GM23248 (cell line): ENCODE measurements around the gene FARS2. TPM values are rescaled to one million over a fixed set of nuclear protein-coding genes. Genes with fewer than 3 reads are reported as not detected.

Experiments
- DNase-seq: peaks from one replicate; pipeline ENCODE4 v3.0.0-alpha.2; 2015
- H2AFZ ChIP-seq: fragments of 200-600 bp; sonication (generic); 2 replicates; pipeline ENCODE4 v1.6.1; 2016; ENCODE audit warnings: antibody characterized with exemption
- H3F3A ChIP-seq: fragments of 200-600 bp; sonication (generic); 2 replicates; pipeline ENCODE4 v1.6.1; 2016; ENCODE audit warnings: mild to moderate bottlenecking, antibody characterized with exemption, mixed run types; ENCODE audit not compliant: insufficient read depth
- H3K27ac ChIP-seq: fragments of 200-600 bp; sonication (generic); 2 replicates; pipeline ENCODE4 v1.5.1; 2016; ENCODE audit warnings: mild to moderate bottlenecking
- H3K27me3 ChIP-seq: fragments of 200-600 bp; sonication (generic); replicated peaks from 2 replicates; pipeline ENCODE4 v1.6.1; 2016; ENCODE audit warnings: mild to moderate bottlenecking; ENCODE audit not compliant: insufficient read depth
- H3K36me3 ChIP-seq: fragments of 200-600 bp; sonication (generic); 2 replicates; pipeline ENCODE4 v1.6.1; 2016; ENCODE audit warnings: low read depth, mild to moderate bottlenecking
- H3K4me1 ChIP-seq: fragments of 200-600 bp; sonication (generic); 2 replicates; pipeline ENCODE4 v1.6.1; 2016; ENCODE audit warnings: mild to moderate bottlenecking; ENCODE audit not compliant: insufficient read depth
- H3K4me2 ChIP-seq: fragments of 200-600 bp; sonication (generic); one replicate; pipeline ENCODE4 v1.6.1; 2016; ENCODE audit warnings: mild to moderate bottlenecking; ENCODE audit not compliant: unreplicated experiment
- H3K4me3 ChIP-seq: fragments of 200-600 bp; sonication (generic); 2 replicates; pipeline ENCODE4 v1.5.1; 2016; ENCODE audit warnings: mild to moderate bottlenecking
- H3K79me2 ChIP-seq: fragments of 200-600 bp; sonication (generic); 2 replicates; pipeline ENCODE4 v1.6.1; 2016; ENCODE audit warnings: mild to moderate bottlenecking; ENCODE audit not compliant: insufficient read depth
- H3K9ac ChIP-seq: fragments of 200-600 bp; sonication (generic); 2 replicates; pipeline ENCODE4 v1.6.1; 2016; ENCODE audit warnings: mild to moderate bottlenecking
- H3K9me2 ChIP-seq: fragments of 200-600 bp; sonication (generic); 2 replicates; pipeline ENCODE4 v1.6.1; 2016; ENCODE audit warnings: mixed run types, mild to moderate bottlenecking, moderate library complexity; ENCODE audit not compliant: insufficient read depth
- H3K9me3 ChIP-seq: fragments of 200-600 bp; sonication (generic); one replicate; pipeline ENCODE4 v1.6.1; 2017; ENCODE audit warnings: low read depth
- H4K20me1 ChIP-seq: fragments of 200-600 bp; sonication (generic); 2 replicates; pipeline ENCODE4 v1.6.0; 2016; ENCODE audit not compliant: insufficient read depth
- EZH2 ChIP-seq: fragments of 200-600 bp; sonication (generic); IDR thresholded peaks from 2 replicates; pipeline ENCODE4 v1.6.1; 2018; ENCODE audit warnings: antibody characterized with exemption, mild to moderate bottlenecking; ENCODE audit not compliant: insufficient read depth, poor library complexity, severe bottlenecking
- EZH2phosphoT487 ChIP-seq: fragments of 200-600 bp; sonication (generic); IDR thresholded peaks from 2 replicates; pipeline ENCODE4 v1.6.1; 2018; ENCODE audit warnings: antibody characterized with exemption, moderate library complexity, mild to moderate bottlenecking, low read depth; ENCODE audit not compliant: insufficient read depth
- WGBS, 2 experiments: methylation state at CpG; one replicate each; pipeline ENCODE4 v1.1.6; 2015 to 2017; ENCODE audit warnings: low lambda C conversion rate in 2 of 2, low coverage in 1 of 2; ENCODE audit errors: missing lambda C conversion rate in 2 of 2; 5-methylcytosine and 5-hydroxymethylcytosine counted together
- in situ Hi-C: fragments of 300-500 bp; cut with MboI; formaldehyde crosslinking; loops from 2 replicates; pipeline ENCODE4 v1.15.0; 2020
- polyA plus RNA-seq: library from polyadenylated mRNA; unstranded; fragments of >200 nt; fragmentation: Nextera tagmentation; extraction: Ambion mirVana; gene quantifications from 2 replicates; pipeline ENCODE4 v1.2.1, GENCODE V29; 2016
- total RNA-seq: library from RNA; depleted of rRNA; stranded (reverse); fragments of >200 nt; shearing (Covaris generic); gene quantifications from 2 replicates; pipeline ENCODE4 v1.2.3, GENCODE V29; 2014

The FARS2 gene
- total and polyA plus RNA-seq, 2 experiments from 2014 or later: 15.1 to 16.5 TPM

DNA sequence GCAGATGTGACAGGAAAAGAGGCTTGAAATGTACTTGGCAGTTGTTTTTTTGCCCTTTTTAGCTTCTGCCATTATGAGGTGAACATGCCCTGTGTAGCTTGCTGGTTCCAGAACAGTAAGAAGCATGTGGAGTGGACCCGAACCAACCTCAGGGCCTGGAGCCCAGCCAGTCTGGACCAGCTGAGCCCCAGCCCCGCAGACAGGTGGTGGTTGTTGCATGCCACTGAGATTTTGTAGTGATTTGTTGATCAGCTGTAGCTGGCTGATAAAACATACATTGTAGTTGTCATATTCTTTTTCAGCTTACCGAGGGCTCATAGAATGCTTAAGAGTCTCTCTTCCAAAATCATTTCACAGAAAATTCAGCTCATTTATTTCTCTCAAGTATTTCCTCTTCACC, 182.2 kb downstream of the FARS2 start:
- Histone ChIP-seq H3F3A (no peaks in the 10 kb centered on the region), H4K20me1 (no peaks in the 10 kb centered on the region), H3K4me2 (no peak overlapping the region), H3K4me3 (no peak overlapping the region), H3K9me3 (no peaks in the 10 kb centered on the region), H3K9ac (no peak overlapping the region), H3K27me3 (no peaks in the 10 kb centered on the region), H3K4me1 (peaks cover 10% of the 10 kb centered on the region), H2AFZ (no peak overlapping the region), H3K79me2 (no peaks in the 10 kb centered on the region), H3K27ac (no peak overlapping the region), H3K36me3 (no peaks in the 10 kb centered on the region), H3K9me2 (no peaks in the 10 kb centered on the region)
- in situ Hi-C loops: no loop called here
- 55 to 59% methylated on average over 3 of the region's 3 CpGs for WGBS, 2 experiments
- no peak for TF ChIP-seq EZH2phosphoT487
- TF ChIP-seq EZH2: no peak
- DNase-seq: no peak

DNA sequence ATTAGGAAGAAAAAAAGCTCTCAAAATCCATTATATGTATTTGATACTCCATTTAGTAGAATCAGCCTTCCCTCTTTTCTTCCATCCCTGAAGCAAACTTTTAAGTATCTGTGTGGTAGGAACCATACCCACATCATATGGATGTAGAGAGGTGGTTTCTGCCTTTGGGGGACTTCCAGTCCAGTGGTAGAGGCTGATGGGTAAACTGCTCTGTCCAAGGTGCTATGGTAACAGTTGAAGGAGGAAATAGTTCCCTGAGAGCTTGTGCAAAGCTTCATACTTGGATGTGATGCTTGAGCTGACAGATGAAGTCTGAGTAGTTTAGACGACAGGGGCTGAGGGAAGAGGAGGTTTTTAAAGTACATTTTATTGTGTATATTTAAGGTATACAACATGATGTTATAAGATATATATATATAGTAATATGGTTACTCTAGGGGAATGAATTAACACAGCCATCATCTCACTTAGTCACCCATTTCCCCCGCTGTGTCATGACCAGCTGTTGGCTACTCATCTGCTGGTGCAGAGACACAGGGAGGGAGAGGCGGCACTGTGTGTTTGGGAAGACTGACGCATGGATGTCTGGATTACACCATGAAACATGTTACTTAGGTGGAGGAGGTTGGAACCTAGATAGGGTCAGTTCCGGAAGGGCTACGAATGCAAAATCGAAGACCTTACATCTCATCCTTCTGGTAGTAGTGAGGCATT, 185.2 kb downstream of the FARS2 start:
- Histone ChIP-seq H3K9ac (no peak overlapping the region), H3F3A (no peaks in the 10 kb centered on the region), H3K4me3 (no peak overlapping the region), H2AFZ (no peak overlapping the region), H3K27ac (no peak overlapping the region), H3K4me2 (no peak overlapping the region), H3K9me3 (no peaks in the 10 kb centered on the region), H3K79me2 (no peaks in the 10 kb centered on the region), H3K27me3 (no peaks in the 10 kb centered on the region), H3K9me2 (no peaks in the 10 kb centered on the region), H3K4me1 (peaks cover 10% of the 10 kb centered on the region), H3K36me3 (no peaks in the 10 kb centered on the region), H4K20me1 (no peaks in the 10 kb centered on the region)
- TF ChIP-seq EZH2: no peak
- TF ChIP-seq EZH2phosphoT487: no peak
- in situ Hi-C loops: no loop called here
- 92 to 97% methylated on average over 7 of the region's 7 CpGs for WGBS, 2 experiments
- peak; percentile 40 for DNase-seq

DNA sequence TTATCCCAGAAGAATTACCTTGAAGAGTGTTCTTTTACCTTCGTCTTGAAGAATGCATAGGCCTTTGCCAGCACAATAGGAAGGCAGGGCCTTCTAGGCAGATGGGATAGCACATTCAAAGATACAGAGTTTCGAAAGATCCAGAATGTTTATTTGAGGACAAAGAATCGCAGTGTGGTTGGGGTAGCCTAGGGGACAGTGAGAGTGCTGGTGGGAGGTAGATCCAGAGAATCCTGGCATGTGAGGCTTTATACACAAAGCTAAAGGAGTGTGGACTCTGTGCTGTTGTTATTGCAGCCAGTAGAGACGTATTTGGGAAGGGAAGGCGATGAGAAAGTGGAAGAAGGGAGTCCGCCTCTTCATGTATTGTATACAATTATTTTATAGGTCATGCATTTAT, 186.6 kb downstream of the FARS2 start:
- in situ Hi-C loops: no loop called here
- Histone ChIP-seq H3K36me3 (no peaks in the 10 kb centered on the region), H3K79me2 (no peaks in the 10 kb centered on the region), H3K4me1 (peaks cover 1% of the 10 kb centered on the region; the same call in 1 of the 2 replicates), H3K9ac (no peak overlapping the region), H3K4me3 (no peak overlapping the region), H2AFZ (no peak overlapping the region), H3K9me2 (no peaks in the 10 kb centered on the region), H3K9me3 (no peaks in the 10 kb centered on the region), H3K27me3 (no peaks in the 10 kb centered on the region), H3K4me2 (no peak overlapping the region), H4K20me1 (no peaks in the 10 kb centered on the region), H3F3A (no peaks in the 10 kb centered on the region), H3K27ac (no peak overlapping the region)
- 97% methylated on average over 6 of the region's 6 CpGs for WGBS, 2 experiments
- no peak for DNase-seq
- TF ChIP-seq EZH2phosphoT487: no peak

DNA sequence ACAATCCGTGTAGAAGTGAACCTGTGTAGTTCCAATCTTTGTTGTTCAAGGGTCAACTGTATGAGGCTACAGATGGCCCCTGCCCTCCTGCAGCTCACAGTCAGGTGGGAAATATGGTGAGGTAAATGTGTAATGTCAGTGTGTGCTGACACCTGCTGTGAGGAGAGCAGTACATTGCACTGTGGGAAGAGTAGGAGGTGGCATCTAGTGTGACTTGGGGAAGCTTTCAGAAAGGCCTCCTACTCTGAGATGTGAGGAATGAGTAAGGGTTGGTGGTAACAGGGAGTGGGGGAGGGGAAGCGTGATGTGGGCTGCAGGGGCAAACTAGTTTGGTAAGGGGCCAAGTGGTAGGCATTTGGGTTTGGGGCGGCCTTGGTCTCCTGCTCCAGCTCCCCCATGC, 188.8 kb downstream of the FARS2 start:
- no peaks in the 10 kb centered on the region for H3K4me1 ChIP-seq
- in situ Hi-C loops: loop anchor here (25.0 kb wide), 1 partner anchor 1087 kb away; no protein-coding TSS in a partner anchor

More for the DNA sequence above, 188.8 kb downstream of the FARS2 start:
- no peak overlapping the region for H3K4me3 ChIP-seq
- H4K20me1 ChIP-seq: no peaks in the 10 kb centered on the region
- TF ChIP-seq EZH2 (no peak), EZH2phosphoT487 (no peak)
- H3K27ac ChIP-seq: no peak overlapping the region
- no peaks in the 10 kb centered on the region for H3K9me3 ChIP-seq
- no peak overlapping the region for H2AFZ ChIP-seq
- no peaks in the 10 kb centered on the region for H3K27me3 ChIP-seq
- DNase-seq: no peak
- no peaks in the 10 kb centered on the region for H3K9me2 ChIP-seq
- H3K9ac ChIP-seq: no peak overlapping the region
- no peaks in the 10 kb centered on the region for H3K36me3 ChIP-seq
- WGBS, 2 experiments: 96 to 100% methylated on average over 3 of the region's 3 CpGs
- H3K4me2 ChIP-seq: no peak overlapping the region
- no peaks in the 10 kb centered on the region for H3K79me2 ChIP-seq
- H3F3A ChIP-seq: no peaks in the 10 kb centered on the region
